NB4 (cell line): ENCODE data around the gene EDDM13.

Experiments used
- DNase-seq: peaks from one replicate; pipeline ENCODE4 v3.0.0; 2010; ENCODE audit warnings: low read depth
- H3K4me3 ChIP-seq: one replicate; pipeline ENCODE4 v1.5.1; 2011; ENCODE audit warnings: mild to moderate bottlenecking, low read depth, low read length, moderate library complexity
- CTCF ChIP-seq: IDR thresholded peaks from one replicate; pipeline ENCODE4 v1.5.1; 2012; ENCODE audit warnings: low read depth, low read length
- MAX ChIP-seq: IDR thresholded peaks from 2 replicates; pipeline ENCODE4 v1.6.1; 2011; ENCODE audit warnings: low read depth, low read length
- MYC ChIP-seq: IDR thresholded peaks from 2 replicates; pipeline ENCODE4 v1.6.1; 2011; ENCODE audit warnings: low read depth, low read length
- POLR2A ChIP-seq: IDR thresholded peaks from 2 replicates; pipeline ENCODE4 v1.6.1; 2011; ENCODE audit warnings: mild to moderate bottlenecking; ENCODE audit not compliant: insufficient read length; ENCODE audit errors: extremely low read depth

Gene EDDM13

GRCh38 chr19:56314381-56315076 is 42.0 kb downstream of the EDDM13 start, which contains the start of gene ZSCAN5A:
Gene ZSCAN5A, minus strand, starts transcription at chr19:56314839. Its CDS starts 89,793 bp downstream, at chr19:56225046.
- peak within 1 kb of the TSS; percentile 67 for H3K4me3 ChIP-seq
- TF ChIP-seq POLR2A: peak; percentile 55
- TF ChIP-seq CTCF: no peak
- no peak for TF ChIP-seq MYC
- peak; percentile 29; the same call in 1 of the 2 replicates for TF ChIP-seq MAX
- peak; percentile 91 for DNase-seq

- H3K4me3 ChIP-seq: peak overlapping the region; percentile 67
- TF ChIP-seq POLR2A (no peak), CTCF (no peak), MAX (peak; percentile 85), MYC (no peak; the same call in 1 of the 2 replicates)
- DNase-seq: peak; percentile 93
Measured at GRCh38 chr19:56315077-56315828, 42.7 kb downstream of the EDDM13 start.

- TF ChIP-seq POLR2A: no peak
- no peak for TF ChIP-seq MYC
- no peak for TF ChIP-seq CTCF
- no peak for TF ChIP-seq MAX
Measured at GRCh38 chr19:56316728-56317127, 44.2 kb downstream of the EDDM13 start.

GRCh38 chr19:56317749-56318148 is 45.2 kb downstream of the EDDM13 start:
- DNase-seq: no peak
- TF ChIP-seq POLR2A: no peak
- no peak for TF ChIP-seq MAX
- no peak for TF ChIP-seq CTCF
- no peak for TF ChIP-seq MYC
- H3K4me3 ChIP-seq: no peak overlapping the region

More at GRCh38 chr19:56316728-56317127, 44.2 kb downstream of the EDDM13 start:
- DNase-seq: no peak
- no peak overlapping the region for H3K4me3 ChIP-seq

GRCh38 chr19:56319991-56320390 is 47.4 kb downstream of the EDDM13 start:
- DNase-seq: peak; percentile 37
- no peak for TF ChIP-seq CTCF
- no peak overlapping the region for H3K4me3 ChIP-seq
